ENCODE measurements around the gene CDH26.

The CDH26 gene

GRCh38 chr20:59931511-59932312 is 26.5 kb upstream of the CDH26 start:
- ATAC-seq (ENCODE audit: insufficient read depth, low read depth) (no peak), DNase-seq (no peak)
- Histone ChIP-seq H3K4me3 (ENCODE audit: low read depth in 1 of 2, low read length in 2 of 2) (no peak overlapping the region), H2AFZ (ENCODE audit: low read depth, low read length) (no peak overlapping the region), H3K79me2 (ENCODE audit: insufficient read depth, low read length) (no peaks in the 10 kb centered on the region), H3K4me1 (ENCODE audit: insufficient read depth, low read length) (no peaks in the 10 kb centered on the region), H3K9ac (ENCODE audit: low read depth, low read length) (no peak overlapping the region), H3K4me2 (ENCODE audit: insufficient read depth, low read length) (no peak overlapping the region), H4K20me1 (ENCODE audit: insufficient read depth, low read length) (no peaks in the 10 kb centered on the region), H3K36me3 (ENCODE audit: insufficient read depth, low read length) (no peaks in the 10 kb centered on the region), H3K27me3 (ENCODE audit: insufficient read depth, low read length, poor library complexity) (peaks cover 17% of the 10 kb centered on the region), H3K27ac (ENCODE audit: low read length) (no peak overlapping the region), H3K9me3 (ENCODE audit: insufficient read depth, low read length, severe bottlenecking) (no peaks in the 10 kb centered on the region)
- TF ChIP-seq, protein P1, sequence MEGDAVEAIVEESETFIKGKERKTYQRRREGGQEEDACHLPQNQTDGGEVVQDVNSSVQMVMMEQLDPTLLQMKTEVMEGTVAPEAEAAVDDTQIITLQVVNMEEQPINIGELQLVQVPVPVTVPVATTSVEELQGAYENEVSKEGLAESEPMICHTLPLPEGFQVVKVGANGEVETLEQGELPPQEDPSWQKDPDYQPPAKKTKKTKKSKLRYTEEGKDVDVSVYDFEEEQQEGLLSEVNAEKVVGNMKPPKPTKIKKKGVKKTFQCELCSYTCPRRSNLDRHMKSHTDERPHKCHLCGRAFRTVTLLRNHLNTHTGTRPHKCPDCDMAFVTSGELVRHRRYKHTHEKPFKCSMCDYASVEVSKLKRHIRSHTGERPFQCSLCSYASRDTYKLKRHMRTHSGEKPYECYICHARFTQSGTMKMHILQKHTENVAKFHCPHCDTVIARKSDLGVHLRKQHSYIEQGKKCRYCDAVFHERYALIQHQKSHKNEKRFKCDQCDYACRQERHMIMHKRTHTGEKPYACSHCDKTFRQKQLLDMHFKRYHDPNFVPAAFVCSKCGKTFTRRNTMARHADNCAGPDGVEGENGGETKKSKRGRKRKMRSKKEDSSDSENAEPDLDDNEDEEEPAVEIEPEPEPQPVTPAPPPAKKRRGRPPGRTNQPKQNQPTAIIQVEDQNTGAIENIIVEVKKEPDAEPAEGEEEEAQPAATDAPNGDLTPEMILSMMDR (IDR thresholded peaks at IDR 0.05; ENCODE audit: borderline replicate concordance, extremely low read depth, low read length, poor library complexity, severe bottlenecking), result no peak
- no peak for TF ChIP-seq EZH2 (IDR thresholded peaks at IDR 0.05; ENCODE audit: borderline replicate concordance, low read depth, low read length, severe bottlenecking)

GRCh38 chr20:59932616-59933295 is 25.5 kb upstream of the CDH26 start:
- no peak overlapping the region for H3K4me2 ChIP-seq (ENCODE audit: insufficient read depth, low read length)
- H3K27me3 ChIP-seq (ENCODE audit: insufficient read depth, low read length, poor library complexity), result peaks cover 12% of the 10 kb centered on the region
- ATAC-seq (ENCODE audit: insufficient read depth, low read depth) (no peak), DNase-seq (no peak)
- no peaks in the 10 kb centered on the region for H3K9me3 ChIP-seq (ENCODE audit: insufficient read depth, low read length, severe bottlenecking)
- no peak overlapping the region for H3K27ac ChIP-seq (ENCODE audit: low read length)
- H3K79me2 ChIP-seq (ENCODE audit: insufficient read depth, low read length), result no peaks in the 10 kb centered on the region
- H4K20me1 ChIP-seq (ENCODE audit: insufficient read depth, low read length), result no peaks in the 10 kb centered on the region
- TF ChIP-seq EZH2 (IDR thresholded peaks at IDR 0.05; ENCODE audit: borderline replicate concordance, low read depth, low read length, severe bottlenecking), result no peak
- TF ChIP-seq, protein P1 (IDR thresholded peaks at IDR 0.05; ENCODE audit: borderline replicate concordance, extremely low read depth, low read length, poor library complexity, severe bottlenecking), result no peak
- H2AFZ ChIP-seq (ENCODE audit: low read depth, low read length), result no peak overlapping the region
- H3K36me3 ChIP-seq (ENCODE audit: insufficient read depth, low read length), result no peaks in the 10 kb centered on the region
- no peak overlapping the region for H3K4me3 ChIP-seq (ENCODE audit: low read depth in 1 of 2, low read length in 2 of 2)
- no peaks in the 10 kb centered on the region for H3K4me1 ChIP-seq (ENCODE audit: insufficient read depth, low read length)
- no peak overlapping the region for H3K9ac ChIP-seq (ENCODE audit: low read depth, low read length)

- DNase-seq (no peak), ATAC-seq (ENCODE audit: insufficient read depth, low read depth) (no peak)
- peaks cover 10% of the 10 kb centered on the region for H3K27me3 ChIP-seq (ENCODE audit: insufficient read depth, low read length, poor library complexity)
- no peak within 1 kb of the TSS for H2AFZ ChIP-seq (ENCODE audit: low read depth, low read length)
- H3K4me3 ChIP-seq (ENCODE audit: low read depth in 1 of 2, low read length in 2 of 2), result no peak within 1 kb of the TSS
- no peaks in the 10 kb centered on the region for H3K4me1 ChIP-seq (ENCODE audit: insufficient read depth, low read length)
- H3K9ac ChIP-seq (ENCODE audit: low read depth, low read length), result no peak within 1 kb of the TSS
- H3K4me2 ChIP-seq (ENCODE audit: insufficient read depth, low read length), result no peak within 1 kb of the TSS
- H3K9me3 ChIP-seq (ENCODE audit: insufficient read depth, low read length, severe bottlenecking), result no peaks in the 10 kb centered on the region
- H3K79me2 ChIP-seq (ENCODE audit: insufficient read depth, low read length), result no peaks in the 10 kb centered on the region
- H3K27ac ChIP-seq (ENCODE audit: low read length), result no peak within 1 kb of the TSS
- H3K36me3 ChIP-seq (ENCODE audit: insufficient read depth, low read length), result no peaks in the 10 kb centered on the region
- TF ChIP-seq, protein P1 (IDR thresholded peaks at IDR 0.05; ENCODE audit: borderline replicate concordance, extremely low read depth, low read length, poor library complexity, severe bottlenecking), result no peak
- TF ChIP-seq EZH2 (IDR thresholded peaks at IDR 0.05; ENCODE audit: borderline replicate concordance, low read depth, low read length, severe bottlenecking), result no peak
- no peaks in the 10 kb centered on the region for H4K20me1 ChIP-seq (ENCODE audit: insufficient read depth, low read length)
Measured at GRCh38 chr20:59933296-59933848, 24.9 kb upstream of the CDH26 start, which contains the start of gene SYCP2. SYCP2 (minus strand) TSS chr20:59933637; CDS start chr20:59922413, 11,224 bp downstream.

Measured in DND-41 (cell line).